Ovary (tissue), 9 donors: ENCODE data around the gene ACOT7. TPM values are rescaled to one million over a fixed set of nuclear protein-coding genes. Genes with fewer than 3 reads are reported as not detected.

Experiments
- DNase-seq, 5 donors: peaks; one replicate each; pipeline ENCODE4 v3.0.0-alpha.2; 2019 to 2020
- H3K27ac ChIP-seq, 2 donors: fragments of 200-600 bp; one replicate each; pipeline versions ENCODE4 v1.5.1 to v1.8.0; 2019 to 2022
- H3K27me3 ChIP-seq: fragments of 200-600 bp; one replicate; pipeline ENCODE4 v1.8.0; 2022
- H3K36me3 ChIP-seq: fragments of 200-600 bp; sonication (generic); one replicate; pipeline ENCODE4 v1.5.1; 2019
- H3K4me1 ChIP-seq: one replicate; pipeline ENCODE4 v1.8.1; 2013; ENCODE audit warnings: mild to moderate bottlenecking, moderate library complexity; ENCODE audit not compliant: insufficient read depth
- H3K4me3 ChIP-seq: fragments of 200-600 bp; sonication (generic); one replicate; pipeline ENCODE4 v1.5.1; 2017
- H3K9me3 ChIP-seq, 2 donors: fragments of 200-600 bp in 1 of 2; sonication (generic) in 1 of 2; one replicate each; pipeline versions ENCODE4 v1.5.1 to v1.8.1; 2013 to 2019; ENCODE audit warnings: mild to moderate bottlenecking in 1 of 2, moderate library complexity in 1 of 2
- EP300 ChIP-seq: sonication (generic); formaldehyde crosslinking; IDR thresholded peaks from one replicate; pipeline ENCODE4 v1.6.1; 2017; ENCODE audit warnings: antibody characterized with exemption
- POLR2A ChIP-seq: fragments of 450-650 bp; IDR thresholded peaks from one replicate; pipeline ENCODE4 v1.6.1; 2017; ENCODE audit warnings: antibody characterized with exemption, mild to moderate bottlenecking, moderate library complexity
- WGBS, 3 donors: extraction: QIAGEN DNeasy Blood & Tissue Kit in 1 of 3; methylation state at CpG; one replicate each; pipeline versions ENCODE4 v1.1.5 to v1.1.7; 2013 to 2017; 5-methylcytosine and 5-hydroxymethylcytosine counted together
- intact Hi-C, 4 donors: fragments of 100-400 bp; cut with DNase I; formaldehyde crosslinking; loops; one replicate each; pipeline versions ENCODE4 v1.11.0 to v1.15.1; 2022 to 2023
- polyA plus RNA-seq, 2 donors: library from polyadenylated mRNA; stranded (reverse); fragments of 200-250 nt in 1 of 2; fragments of 350-450 nt in 1 of 2; fragmentation: Illumina TruSeq in 1 of 2; extraction: RNeasy Lipid Tissue Mini Kit (QIAGEN cat#74804) in 1 of 2; gene quantifications; one replicate each; pipeline ENCODE4 v1.2.3, GENCODE V29; 2013 to 2014
- total RNA-seq, 7 donors: library from RNA; depleted of rRNA in 2 of 7; stranded (reverse); fragments of >200 nt in 2 of 7; fragmentation: NEBNext Ultra II Directional in 3 of 7; extraction: Animal tissue kit (Norgen Biotek cat#: 25700) in 3 of 7; gene quantifications; one replicate each; pipeline versions ENCODE4 v1.1.0 to v1.2.4, GENCODE V29; 2016 to 2023
- TF ChIP-seq, protein P1 (sequence below), 3 donors: fragments of 450-650 bp in 2 of 3; fragments of 200-600 bp in 1 of 3; IDR thresholded peaks; one replicate each; pipeline versions ENCODE4 v1.5.1 to v1.8.0; 2016 to 2022; ENCODE audit warnings: antibody characterized with exemption in 3 of 3, mild to moderate bottlenecking in 1 of 3
- donor health status: DM: no; HTN: no; CAD: no; lungs with moderate emphysema.
- donor health status: DM: no; HTN: no; CAD: no.
- donor health status: Bipolar disorder and iron deficiency.
- donor health status: DM: yes; HTN: yes; CAD: no.
- donor health status: DM: no; HTN: no; CAD: no.
- donor health status: DM: yes; HTN: yes; CAD: no.

ACOT7 gene
- total and polyA plus RNA-seq, 9 donors = 6.4 to 20.7 (median 11.3) TPM

DNA sequence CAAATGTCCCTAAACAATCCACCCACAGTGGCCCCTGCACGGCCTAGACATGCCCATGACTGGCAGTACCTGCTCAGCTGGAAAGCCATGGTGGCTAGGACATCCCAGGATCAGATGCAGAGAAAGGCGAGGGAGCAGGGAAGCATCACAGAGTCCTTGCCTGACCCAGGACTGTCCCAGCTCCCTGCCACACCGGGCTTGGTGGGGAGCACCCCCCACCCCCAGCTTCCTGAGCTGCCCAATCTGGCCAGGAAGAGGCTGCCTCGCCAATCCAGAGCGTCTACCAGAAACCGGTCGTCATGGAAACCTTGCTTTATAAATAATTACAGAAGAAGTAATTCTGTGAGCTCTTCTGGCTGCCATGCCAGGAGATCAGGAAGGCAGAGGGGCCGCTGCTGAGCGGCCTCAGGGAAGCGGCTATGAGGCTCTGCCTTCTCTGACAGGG lies 34.8 kb downstream of the ACOT7 start:
- TF ChIP-seq EP300 (no peak), POLR2A (no peak)
- TF ChIP-seq, protein P1, sequence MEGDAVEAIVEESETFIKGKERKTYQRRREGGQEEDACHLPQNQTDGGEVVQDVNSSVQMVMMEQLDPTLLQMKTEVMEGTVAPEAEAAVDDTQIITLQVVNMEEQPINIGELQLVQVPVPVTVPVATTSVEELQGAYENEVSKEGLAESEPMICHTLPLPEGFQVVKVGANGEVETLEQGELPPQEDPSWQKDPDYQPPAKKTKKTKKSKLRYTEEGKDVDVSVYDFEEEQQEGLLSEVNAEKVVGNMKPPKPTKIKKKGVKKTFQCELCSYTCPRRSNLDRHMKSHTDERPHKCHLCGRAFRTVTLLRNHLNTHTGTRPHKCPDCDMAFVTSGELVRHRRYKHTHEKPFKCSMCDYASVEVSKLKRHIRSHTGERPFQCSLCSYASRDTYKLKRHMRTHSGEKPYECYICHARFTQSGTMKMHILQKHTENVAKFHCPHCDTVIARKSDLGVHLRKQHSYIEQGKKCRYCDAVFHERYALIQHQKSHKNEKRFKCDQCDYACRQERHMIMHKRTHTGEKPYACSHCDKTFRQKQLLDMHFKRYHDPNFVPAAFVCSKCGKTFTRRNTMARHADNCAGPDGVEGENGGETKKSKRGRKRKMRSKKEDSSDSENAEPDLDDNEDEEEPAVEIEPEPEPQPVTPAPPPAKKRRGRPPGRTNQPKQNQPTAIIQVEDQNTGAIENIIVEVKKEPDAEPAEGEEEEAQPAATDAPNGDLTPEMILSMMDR (IDR thresholded peaks at IDR 0.05) = no peak
- intact Hi-C loops = loop anchor here in 1 of 4 donors (5.0 kb wide), 1 partner anchor 34 kb away; the partner anchor contains the start of gene ACOT7
- 28 to 37% (median 34%) methylated on average over 9 to 10 of the region's 10 CpGs for WGBS, 3 donors
- DNase-seq = peak; percentile 34 to 69 (median 60)
- H3K36me3 ChIP-seq = no peaks in the 10 kb centered on the region
- H3K27me3 ChIP-seq = no peaks in the 10 kb centered on the region
- H3K27ac ChIP-seq = peak overlapping the region; percentile 35 to 79
- H3K9me3 ChIP-seq = no peaks in the 10 kb centered on the region
- H3K4me1 ChIP-seq = peaks cover 18% of the 10 kb centered on the region
- H3K4me3 ChIP-seq = no peak overlapping the region

DNA sequence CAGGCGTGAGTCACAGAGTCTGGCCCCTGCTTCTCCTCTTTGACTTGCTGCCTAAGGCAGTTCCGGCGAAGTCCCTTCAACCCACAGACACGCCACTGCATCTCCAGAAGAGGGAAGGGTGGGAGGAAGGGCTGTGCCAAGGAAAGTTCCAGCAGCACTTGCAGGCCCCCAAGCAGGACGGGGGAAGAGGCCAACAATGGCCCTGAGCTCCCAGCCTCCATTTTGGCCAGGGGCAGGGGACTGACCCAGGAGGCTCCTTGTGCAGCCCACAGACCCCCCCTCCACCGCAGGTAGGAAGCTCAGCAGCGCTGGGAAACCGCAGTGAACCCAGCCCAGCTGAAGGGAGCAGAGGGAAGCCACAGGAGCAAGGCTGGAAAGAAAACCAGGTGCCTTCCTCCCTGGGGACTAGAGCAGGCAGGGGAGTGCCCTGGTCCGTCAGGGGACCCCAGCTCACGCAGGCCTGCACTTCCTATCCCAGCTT lies 35.4 kb downstream of the ACOT7 start:
- no peaks in the 10 kb centered on the region for H3K36me3 ChIP-seq
- no peaks in the 10 kb centered on the region for H3K9me3 ChIP-seq
- TF ChIP-seq POLR2A = no peak
- no peak for TF ChIP-seq EP300
- TF ChIP-seq, protein P1 (IDR thresholded peaks at IDR 0.05) = no peak
- intact Hi-C loops = loop anchor here in 1 of 4 donors (5.0 kb wide), 1 partner anchor 34 kb away; the partner anchor contains the start of gene ACOT7
- peaks cover 19% of the 10 kb centered on the region for H3K4me1 ChIP-seq
- H3K27ac ChIP-seq = peak overlapping the region; percentile 35 to 79
- WGBS, 3 donors = 86 to 87% (median 86%) methylated on average over 10 of the region's 10 CpGs
- no peaks in the 10 kb centered on the region for H3K27me3 ChIP-seq
- no peak for DNase-seq
- H3K4me3 ChIP-seq = no peak overlapping the region

DNA sequence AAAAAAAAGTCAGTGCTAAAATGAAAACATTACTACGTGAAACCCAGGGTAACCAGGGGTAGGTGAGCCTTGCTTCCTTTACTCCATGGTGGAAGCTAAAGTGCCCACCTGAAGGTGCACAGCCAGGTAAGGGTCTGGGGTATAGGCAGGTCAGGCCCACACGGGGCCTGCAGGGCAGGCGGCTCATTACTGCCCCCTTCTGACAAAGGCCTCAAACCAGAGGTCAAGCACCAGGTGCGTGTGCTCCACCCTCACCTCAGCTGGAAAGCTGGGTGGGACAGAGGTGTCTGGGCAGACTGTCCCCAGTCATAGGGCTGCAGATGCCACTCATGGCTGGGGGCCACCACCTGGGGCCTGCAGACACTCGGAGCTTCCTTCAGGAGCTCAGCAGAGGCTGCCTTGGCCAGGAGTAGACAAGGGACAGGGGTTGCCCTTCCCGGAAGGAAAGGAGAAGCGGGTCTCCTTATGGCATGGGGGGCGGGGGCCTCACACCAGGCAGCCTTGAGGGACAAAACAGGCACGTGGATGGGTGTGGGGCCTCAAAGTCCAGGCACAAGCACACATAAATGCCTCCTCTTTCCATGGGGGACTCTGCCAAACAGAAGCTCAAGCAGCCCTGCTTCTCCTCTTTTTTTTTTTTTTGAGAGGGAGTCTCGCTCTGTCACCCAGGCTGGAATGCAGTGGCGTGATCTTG lies 36.2 kb downstream of the ACOT7 start:
- intact Hi-C loops = loop anchor here in 1 of 4 donors (5.0 kb wide), 1 partner anchor 35 kb away; the partner anchor contains the start of gene ACOT7

DNA sequence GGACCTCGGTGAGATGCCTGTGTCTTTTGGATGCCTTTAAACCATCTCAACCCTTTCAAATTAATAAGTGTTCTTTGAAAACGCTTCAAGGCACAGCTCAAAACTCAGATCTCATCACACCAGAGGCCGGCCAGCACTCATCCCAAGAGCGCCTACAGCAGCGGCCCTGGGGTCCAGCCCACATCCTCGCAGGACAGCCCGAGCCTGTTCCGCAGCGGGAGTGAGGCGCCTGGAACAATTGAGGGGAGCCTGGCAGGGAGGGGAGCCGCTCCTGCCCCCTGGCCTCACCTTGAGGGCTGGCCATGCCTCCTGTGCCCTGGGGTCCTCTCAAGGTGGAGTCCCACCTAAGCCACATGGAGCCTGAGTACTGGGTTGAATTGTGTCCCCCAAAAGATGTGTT lies 37.9 kb downstream of the ACOT7 start:
- H3K36me3 ChIP-seq = no peaks in the 10 kb centered on the region
- no peak overlapping the region for H3K4me3 ChIP-seq
- 95 to 98% (median 97%) methylated on average over 11 of the region's 11 CpGs for WGBS, 3 donors
- TF ChIP-seq EP300 (no peak), POLR2A (no peak)
- TF ChIP-seq, protein P1 (IDR thresholded peaks at IDR 0.05) = no peak
- no peak for DNase-seq
- peaks cover 26% of the 10 kb centered on the region for H3K4me1 ChIP-seq
- no peaks in the 10 kb centered on the region for H3K9me3 ChIP-seq
- no peaks in the 10 kb centered on the region for H3K27me3 ChIP-seq
- no peak overlapping the region for H3K27ac ChIP-seq
- intact Hi-C loops = loop anchor here in 1 of 4 donors (5.0 kb wide), 1 partner anchor 37 kb away; the partner anchor contains the start of gene ACOT7

More for the DNA sequence above, 36.2 kb downstream of the ACOT7 start:
- Histone ChIP-seq H3K27me3 (no peaks in the 10 kb centered on the region), H3K4me3 (no peak overlapping the region), H3K36me3 (no peaks in the 10 kb centered on the region), H3K4me1 (peaks cover 19% of the 10 kb centered on the region), H3K27ac (no peak overlapping the region), H3K9me3 (no peaks in the 10 kb centered on the region)
- TF ChIP-seq POLR2A (no peak), EP300 (no peak)
- TF ChIP-seq, protein P1 (IDR thresholded peaks at IDR 0.05) = no peak
- DNase-seq = no peak
- WGBS, 3 donors = 81 to 89% (median 85%) methylated on average over 11 of the region's 11 CpGs
